Measurements from ENCODE around the gene POLR3B. TPM values are rescaled to one million over a fixed set of nuclear protein-coding genes. Genes with fewer than 3 reads are reported as not detected.

The POLR3B gene
- polyA plus RNA-seq, 3 donors, result 1.7 to 2.6 (median 2.0) TPM

GRCh38 chr12:106315523-106315922, 42.0 kb upstream of the POLR3B start:
- H3K79me2 ChIP-seq (ENCODE audit: insufficient read depth, low read length), result peaks cover 5% of the 10 kb centered on the region
- peaks cover 0 to 1% (median 0%) of the 10 kb centered on the region in 3 donors for H3K27me3 Mint-ChIP-seq (ENCODE audit: low read depth in 3 of 3)
- peaks cover 51 to 70% of the 10 kb centered on the region in 2 donors for H3K36me3 Mint-ChIP-seq
- H3K4me1 Mint-ChIP-seq, result peaks cover 33% of the 10 kb centered on the region
- peaks cover 58 to 65% of the 10 kb centered on the region in 2 donors for H3K36me3 ChIP-seq (replicated peaks in 1 of 2; ENCODE audit: control insufficient read depth in 1 of 2, insufficient read depth in 2 of 2, low read length in 2 of 2)
- H4K20me1 ChIP-seq (ENCODE audit: insufficient read depth, low read length), result peaks cover 15% of the 10 kb centered on the region
- no peak for TF ChIP-seq CTCF (IDR thresholded peaks at IDR 0.05)
- H3K27me3 ChIP-seq (ENCODE audit: control insufficient read depth in 2 of 2, insufficient read depth in 2 of 2, low read length in 2 of 2), result no peaks in the 10 kb centered on the region
- 80% methylated on average over 1 of the region's 4 CpGs for WGBS (ENCODE audit: insufficient coverage)
- no peak overlapping the region for H3K9ac ChIP-seq (ENCODE audit: insufficient read depth, low read length, poor library complexity, severe bottlenecking)
- no peaks in the 10 kb centered on the region for H3K9me3 Mint-ChIP-seq
- no peak overlapping the region for H3K4me3 Mint-ChIP-seq
- no peaks in the 10 kb centered on the region for H3K9me3 ChIP-seq (replicated peaks in 1 of 2; ENCODE audit: control insufficient read depth in 1 of 2, insufficient read depth in 1 of 2, low read length in 2 of 2)
- H3K27ac ChIP-seq (ENCODE audit: low read depth in 1 of 2, low read length in 2 of 2), result no peak overlapping the region
- no peak for DNase-seq
- no peak overlapping the region for H3K4me2 ChIP-seq (replicated peaks; ENCODE audit: extremely low read depth, low read length, poor library complexity, severe bottlenecking)
- H2AFZ ChIP-seq (ENCODE audit: insufficient read depth, low read depth, low read length, poor library complexity, severe bottlenecking), result no peak overlapping the region
- intact Hi-C loops (cut with micrococcal nuclease), result no loop called here
- H3K27ac Mint-ChIP-seq, result no peak overlapping the region
- H3K4me3 ChIP-seq (replicated peaks in 1 of 3; ENCODE audit: low read depth in 2 of 3, low read length in 3 of 3), result no peak overlapping the region
- H3K4me1 ChIP-seq (ENCODE audit: control insufficient read depth in 1 of 2, insufficient read depth in 2 of 2, low read length in 2 of 2), result peaks cover 27 to 28% of the 10 kb centered on the region in 2 donors

- H3K4me3 ChIP-seq (replicated peaks in 1 of 3; ENCODE audit: low read depth in 2 of 3, low read length in 3 of 3), result no peak overlapping the region
- no peak overlapping the region for H3K4me3 Mint-ChIP-seq
- no peaks in the 10 kb centered on the region for H3K9me3 Mint-ChIP-seq
- no peak overlapping the region for H3K27ac ChIP-seq (ENCODE audit: low read depth in 1 of 2, low read length in 2 of 2)
- peaks cover 76 to 85% of the 10 kb centered on the region in 2 donors for H3K36me3 ChIP-seq (replicated peaks in 1 of 2; ENCODE audit: control insufficient read depth in 1 of 2, insufficient read depth in 2 of 2, low read length in 2 of 2)
- peaks cover 7% of the 10 kb centered on the region for H4K20me1 ChIP-seq (ENCODE audit: insufficient read depth, low read length)
- H3K27me3 Mint-ChIP-seq (ENCODE audit: low read depth in 3 of 3), result peaks cover 0 to 3% (median 0%) of the 10 kb centered on the region in 3 donors
- no peaks in the 10 kb centered on the region for H3K79me2 ChIP-seq (ENCODE audit: insufficient read depth, low read length)
- 94% methylated on average over 5 of the region's 6 CpGs for WGBS (ENCODE audit: insufficient coverage)
- peaks cover 69 to 87% of the 10 kb centered on the region in 2 donors for H3K36me3 Mint-ChIP-seq
- H3K9ac ChIP-seq (ENCODE audit: insufficient read depth, low read length, poor library complexity, severe bottlenecking), result no peak overlapping the region
- H3K9me3 ChIP-seq (replicated peaks in 1 of 2; ENCODE audit: control insufficient read depth in 1 of 2, insufficient read depth in 1 of 2, low read length in 2 of 2), result no peaks in the 10 kb centered on the region
- no peaks in the 10 kb centered on the region for H3K27me3 ChIP-seq (ENCODE audit: control insufficient read depth in 2 of 2, insufficient read depth in 2 of 2, low read length in 2 of 2)
- DNase-seq, result no peak
- no peak overlapping the region for H2AFZ ChIP-seq (ENCODE audit: insufficient read depth, low read depth, low read length, poor library complexity, severe bottlenecking)
- H3K4me2 ChIP-seq (replicated peaks; ENCODE audit: extremely low read depth, low read length, poor library complexity, severe bottlenecking), result no peak overlapping the region
- TF ChIP-seq CTCF (IDR thresholded peaks at IDR 0.05), result no peak
- peaks cover 7 to 8% of the 10 kb centered on the region in 2 donors for H3K4me1 ChIP-seq (ENCODE audit: control insufficient read depth in 1 of 2, insufficient read depth in 2 of 2, low read length in 2 of 2)
- intact Hi-C loops (cut with micrococcal nuclease), result no loop called here
- peaks cover 16% of the 10 kb centered on the region for H3K4me1 Mint-ChIP-seq
- H3K27ac Mint-ChIP-seq, result no peak overlapping the region
Measured at GRCh38 chr12:106317406-106318082, 40.0 kb upstream of the POLR3B start.

Data from CD14-positive monocyte (primary cell).